MCF 10A (cell line): Measurements from ENCODE around the gene DNAI2. TPM values are rescaled to one million over a fixed set of nuclear protein-coding genes. Genes with fewer than 3 reads are reported as not detected.

Experiments used
- BruUV-seq: library from RNA; stranded (reverse); fragments of 400-500 nt; replicated peaks from 2 replicates; lab custom pipeline; 2021; lab: Mats Ljungman, UMichigan
- CTCF ChIA-PET: fragments of 300-600 bp; sonication (Branson Sonifier 250); formaldehyde crosslinking; extraction: SDS; loops from one replicate; lab custom pipeline; 2021; ENCODE audit warnings: antibody characterized with exemption, inconsistent platforms; lab: Yijun Ruan, JAX
- POLR2A ChIA-PET: fragments of 300-600, 350-650 bp; sonication (Branson Sonifier 250); formaldehyde crosslinking; extraction: SDS; loops from one replicate; lab custom pipeline; 2020; ENCODE audit warnings: antibody characterized with exemption, inconsistent platforms; lab: Yijun Ruan, JAX
- DNase-seq: peaks from one replicate; pipeline ENCODE4 v3.0.0-alpha.2; 2018; ENCODE audit not compliant: unreplicated experiment
- H3K27ac Mint-ChIP-seq: one replicate; pipeline ENCODE4 v1.8.0; 2022; ENCODE audit warnings: mild to moderate bottlenecking, low read depth, mixed read lengths; ENCODE audit not compliant: unreplicated experiment
- H3K27me3 Mint-ChIP-seq: one replicate; pipeline ENCODE4 v1.8.0; 2022; ENCODE audit warnings: mixed read lengths; ENCODE audit not compliant: insufficient read depth, unreplicated experiment
- H3K36me3 Mint-ChIP-seq: one replicate; pipeline ENCODE4 v1.8.0; 2022; ENCODE audit warnings: mild to moderate bottlenecking, moderate library complexity, mixed read lengths; ENCODE audit not compliant: insufficient read depth, unreplicated experiment
- H3K4me1 Mint-ChIP-seq: one replicate; pipeline ENCODE4 v1.8.0; 2022; ENCODE audit warnings: mixed read lengths; ENCODE audit not compliant: insufficient read depth, unreplicated experiment
- H3K4me3 Mint-ChIP-seq: one replicate; pipeline ENCODE4 v1.8.0; 2022; ENCODE audit warnings: mild to moderate bottlenecking, moderate library complexity, mixed read lengths; ENCODE audit not compliant: unreplicated experiment
- H3K9me3 Mint-ChIP-seq: one replicate; pipeline ENCODE4 v1.8.0; 2022; ENCODE audit warnings: mixed read lengths; ENCODE audit not compliant: unreplicated experiment
- CTCF ChIP-seq: fragments of 200-600 bp; IDR thresholded peaks from one replicate; pipeline ENCODE4 v1.8.0; 2022; ENCODE audit warnings: antibody characterized with exemption, mild to moderate bottlenecking; ENCODE audit not compliant: unreplicated experiment
- intact Hi-C: fragments of 100-400 bp; cut with micrococcal nuclease; formaldehyde crosslinking; loops from 2 replicates; pipeline ENCODE4 v1.14.1; 2022
- total RNA-seq: library from RNA; stranded (reverse); gene quantifications from 2 replicates; pipeline ENCODE4 v1.2.3, GENCODE V29; 2022

The DNAI2 gene
- total RNA-seq, 1 experiment from 2014 or later, result not detected

GRCh38 chr17:74289688-74290087, 15.7 kb downstream of the DNAI2 start:
- Mint-ChIP-seq H3K27ac (no peak overlapping the region), H3K36me3 (no peaks in the 10 kb centered on the region), H3K9me3 (no peaks in the 10 kb centered on the region), H3K4me3 (no peak overlapping the region), H3K27me3 (no peaks in the 10 kb centered on the region), H3K4me1 (no peaks in the 10 kb centered on the region)
- CTCF ChIA-PET, result no interaction called here
- DNase-seq, result no peak
- intact Hi-C loops, result no loop called here
- POLR2A ChIA-PET, result no interaction called here
- no peak for TF ChIP-seq CTCF
- BruUV-seq, result no TSS peak

GRCh38 chr17:74290340-74290739, 16.3 kb downstream of the DNAI2 start:
- H3K27me3 Mint-ChIP-seq, result no peaks in the 10 kb centered on the region

GRCh38 chr17:74292495-74292894, 18.5 kb downstream of the DNAI2 start:
- POLR2A ChIA-PET, result no interaction called here
- Mint-ChIP-seq H3K9me3 (no peaks in the 10 kb centered on the region), H3K4me3 (no peak overlapping the region), H3K27me3 (no peaks in the 10 kb centered on the region), H3K4me1 (no peaks in the 10 kb centered on the region), H3K36me3 (peaks cover 2% of the 10 kb centered on the region), H3K27ac (no peak overlapping the region)
- no TSS peak for BruUV-seq
- TF ChIP-seq CTCF, result no peak
- CTCF ChIA-PET, result no interaction called here
- intact Hi-C loops, result no loop called here
- DNase-seq, result no peak

More at GRCh38 chr17:74290340-74290739, 16.3 kb downstream of the DNAI2 start:
- BruUV-seq, result no TSS peak
- Mint-ChIP-seq H3K27ac (no peak overlapping the region), H3K4me1 (no peaks in the 10 kb centered on the region), H3K4me3 (no peak overlapping the region), H3K36me3 (no peaks in the 10 kb centered on the region), H3K9me3 (no peaks in the 10 kb centered on the region)
- intact Hi-C loops, result no loop called here
- POLR2A ChIA-PET, result no interaction called here
- CTCF ChIA-PET, result no interaction called here
- no peak for TF ChIP-seq CTCF
- DNase-seq, result no peak

- Mint-ChIP-seq H3K9me3 (no peaks in the 10 kb centered on the region), H3K27me3 (peaks cover 21% of the 10 kb centered on the region), H3K4me1 (peaks cover 6% of the 10 kb centered on the region), H3K36me3 (peaks cover 6% of the 10 kb centered on the region), H3K27ac (no peak overlapping the region), H3K4me3 (no peak overlapping the region)
- no TSS peak for BruUV-seq
- ChIA-PET CTCF (interaction anchor here (0.6 to 1.9 kb wide), 9 partner anchors 8 to 162 kb away, joined by 3 to 7 read pairs (median 4); no protein-coding TSS in a partner anchor), POLR2A (interaction anchor here (1.3 kb wide), 1 partner anchor 83 kb away, joined by 3 read pairs; no protein-coding TSS in a partner anchor)
- DNase-seq, result no peak
- intact Hi-C loops, result loop anchor here (1.0 kb wide), 1 partner anchor 86 kb away; no protein-coding TSS in a partner anchor
- TF ChIP-seq CTCF, result no peak
Measured at GRCh38 chr17:74295625-74296547, 21.9 kb downstream of the DNAI2 start.
